ENCODE measurements around the gene CEP162. TPM values are rescaled to one million over a fixed set of nuclear protein-coding genes. Genes with fewer than 3 reads are reported as not detected.
"Not testable (repeated sequence)": the region's sequence is repeated elsewhere in the genome, so short reads cannot be mapped to it uniquely, and the experiment has no call there.

Gene CEP162
- total and polyA plus RNA-seq, 2 donors, result 13.1 to 15.7 TPM

- no peaks in the 10 kb centered on the region for H3K9me3 ChIP-seq (ENCODE audit: control insufficient read depth in 2 of 2, insufficient read depth in 1 of 2, low read length in 1 of 2)
- peak in 2 of 9 donors; percentile 6 to 24 for DNase-seq (ENCODE audit: low read depth in 6 of 9, low spot score in 9 of 9)
- no peaks in the 10 kb centered on the region for H3K4me1 ChIP-seq (ENCODE audit: control insufficient read depth in 2 of 2, insufficient read depth in 2 of 2, low read length in 2 of 2)
- no peaks in the 10 kb centered on the region for H3K27me3 ChIP-seq (ENCODE audit: control insufficient read depth in 2 of 2, insufficient read depth in 1 of 2, low read length in 1 of 2)
- no peaks in the 10 kb centered on the region for H3K36me3 ChIP-seq (ENCODE audit: control insufficient read depth in 2 of 2, insufficient read depth in 2 of 2, low read length in 1 of 2)
- no peak overlapping the region for H3K27ac ChIP-seq (ENCODE audit: low read depth in 1 of 2, low read length in 1 of 2)
- H3K4me3 ChIP-seq (ENCODE audit: low read length in 2 of 2), result no peak overlapping the region
- WGBS, result 83% methylated on average over 4 of the region's 4 CpGs
Observed at GRCh38 chr6:84093441-84094435, 133.7 kb downstream of the CEP162 start.

- DNase-seq (ENCODE audit: low read depth in 6 of 9, low spot score in 9 of 9), result no peak
- WGBS, result 77% methylated on average over 3 of the region's 3 CpGs
- no peak overlapping the region for H3K4me3 ChIP-seq (ENCODE audit: low read length in 2 of 2)
- H3K27me3 ChIP-seq (ENCODE audit: control insufficient read depth in 2 of 2, insufficient read depth in 1 of 2, low read length in 1 of 2), result no peaks in the 10 kb centered on the region
- no peaks in the 10 kb centered on the region for H3K4me1 ChIP-seq (ENCODE audit: control insufficient read depth in 2 of 2, insufficient read depth in 2 of 2, low read length in 2 of 2)
- H3K36me3 ChIP-seq (ENCODE audit: control insufficient read depth in 2 of 2, insufficient read depth in 2 of 2, low read length in 1 of 2), result no peaks in the 10 kb centered on the region
- H3K27ac ChIP-seq (ENCODE audit: low read depth in 1 of 2, low read length in 1 of 2), result no peak overlapping the region
- no peaks in the 10 kb centered on the region for H3K9me3 ChIP-seq (ENCODE audit: control insufficient read depth in 2 of 2, insufficient read depth in 1 of 2, low read length in 1 of 2)
Observed at GRCh38 chr6:84089552-84089951, 137.9 kb downstream of the CEP162 start.

GRCh38 chr6:84089081-84089480 lies 138.4 kb downstream of the CEP162 start:
- DNase-seq (ENCODE audit: low read depth in 6 of 9, low spot score in 9 of 9), result no peak
- Histone ChIP-seq H3K36me3 (ENCODE audit: control insufficient read depth in 2 of 2, insufficient read depth in 2 of 2, low read length in 1 of 2) (no peaks in the 10 kb centered on the region), H3K4me3 (ENCODE audit: low read length in 2 of 2) (no peak overlapping the region), H3K4me1 (ENCODE audit: control insufficient read depth in 2 of 2, insufficient read depth in 2 of 2, low read length in 2 of 2) (no peaks in the 10 kb centered on the region), H3K9me3 (ENCODE audit: control insufficient read depth in 2 of 2, insufficient read depth in 1 of 2, low read length in 1 of 2) (no peaks in the 10 kb centered on the region), H3K27me3 (ENCODE audit: control insufficient read depth in 2 of 2, insufficient read depth in 1 of 2, low read length in 1 of 2) (no peaks in the 10 kb centered on the region), H3K27ac (ENCODE audit: low read depth in 1 of 2, low read length in 1 of 2) (no peak overlapping the region)
- WGBS, result 70% methylated on average over 4 of the region's 4 CpGs

GRCh38 chr6:84086545-84087429 lies 140.7 kb downstream of the CEP162 start:
- H3K27me3 ChIP-seq (ENCODE audit: control insufficient read depth in 2 of 2, insufficient read depth in 1 of 2, low read length in 1 of 2), result no peaks in the 10 kb centered on the region
- H3K4me3 ChIP-seq (ENCODE audit: low read length in 2 of 2), result no peak overlapping the region
- no peaks in the 10 kb centered on the region for H3K9me3 ChIP-seq (ENCODE audit: control insufficient read depth in 2 of 2, insufficient read depth in 1 of 2, low read length in 1 of 2)
- 86% methylated on average over 6 of the region's 6 CpGs for WGBS
- H3K36me3 ChIP-seq (ENCODE audit: control insufficient read depth in 2 of 2, insufficient read depth in 2 of 2, low read length in 1 of 2), result no peaks in the 10 kb centered on the region
- H3K27ac ChIP-seq (ENCODE audit: low read depth in 1 of 2, low read length in 1 of 2), result no peak overlapping the region
- no peak for DNase-seq (ENCODE audit: low read depth in 6 of 9, low spot score in 9 of 9)
- no peaks in the 10 kb centered on the region for H3K4me1 ChIP-seq (ENCODE audit: control insufficient read depth in 2 of 2, insufficient read depth in 2 of 2, low read length in 2 of 2)

DNA sequence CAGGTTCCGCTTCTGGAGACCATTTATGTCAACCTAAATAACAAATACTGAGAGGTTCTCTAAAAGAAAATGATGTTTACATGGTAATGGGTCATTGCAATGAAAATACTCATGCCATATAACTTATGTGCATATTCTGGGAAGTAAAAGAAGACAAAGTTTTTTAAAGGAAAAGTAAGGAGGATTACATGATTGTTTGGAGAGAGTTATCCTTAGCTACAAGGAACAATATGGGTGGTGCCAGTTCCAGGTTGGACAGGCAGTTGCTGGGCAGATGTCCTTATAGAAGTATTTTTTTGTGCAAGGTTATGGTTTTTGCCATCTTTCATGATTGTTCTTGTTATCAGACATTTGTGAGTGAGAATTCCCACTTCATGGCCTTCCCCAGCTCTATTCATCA lies 141.4 kb downstream of the CEP162 start:
- WGBS, result 93% methylated on average over 1 of the region's 1 CpG
- DNase-seq (ENCODE audit: low read depth in 6 of 9, low spot score in 9 of 9), result no peak
- Histone ChIP-seq H3K36me3 (ENCODE audit: control insufficient read depth in 2 of 2, insufficient read depth in 2 of 2, low read length in 1 of 2) (no peaks in the 10 kb centered on the region), H3K27me3 (ENCODE audit: control insufficient read depth in 2 of 2, insufficient read depth in 1 of 2, low read length in 1 of 2) (no peaks in the 10 kb centered on the region), H3K27ac (ENCODE audit: low read depth in 1 of 2, low read length in 1 of 2) (no peak overlapping the region), H3K4me1 (ENCODE audit: control insufficient read depth in 2 of 2, insufficient read depth in 2 of 2, low read length in 2 of 2) (no peaks in the 10 kb centered on the region), H3K4me3 (ENCODE audit: low read length in 2 of 2) (no peak overlapping the region), H3K9me3 (ENCODE audit: control insufficient read depth in 2 of 2, insufficient read depth in 1 of 2, low read length in 1 of 2) (no peaks in the 10 kb centered on the region)

DNA sequence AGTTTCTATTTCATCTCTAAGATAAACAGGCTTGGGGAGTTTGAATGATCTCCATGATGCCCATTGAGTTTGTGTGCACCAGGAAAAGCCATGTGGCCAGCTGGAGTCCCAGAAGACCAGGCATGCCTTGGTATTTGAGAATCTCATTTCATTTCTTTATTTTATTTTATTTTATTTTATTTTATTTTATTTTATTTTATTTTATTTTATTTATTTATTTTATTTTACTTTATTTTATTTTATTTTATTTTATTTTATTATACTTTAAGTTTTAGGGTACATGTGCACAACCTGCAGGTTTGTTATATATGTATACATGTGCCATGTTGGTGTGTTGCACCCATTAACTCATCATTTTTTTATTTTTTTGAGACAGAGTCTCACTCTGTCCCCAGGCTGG lies 142.7 kb downstream of the CEP162 start:
- H3K27me3 ChIP-seq (ENCODE audit: control insufficient read depth in 2 of 2, insufficient read depth in 1 of 2, low read length in 1 of 2), result not testable (repeated sequence)

GRCh38 chr6:84082689-84083265 lies 144.7 kb downstream of the CEP162 start:
- no peak for DNase-seq (ENCODE audit: low read depth in 6 of 9, low spot score in 9 of 9)
- H3K9me3 ChIP-seq (ENCODE audit: control insufficient read depth in 2 of 2, insufficient read depth in 1 of 2, low read length in 1 of 2), result no peaks in the 10 kb centered on the region
- H3K4me1 ChIP-seq (ENCODE audit: control insufficient read depth in 2 of 2, insufficient read depth in 2 of 2, low read length in 2 of 2), result no peaks in the 10 kb centered on the region
- 89% methylated on average over 11 of the region's 11 CpGs for WGBS
- H3K36me3 ChIP-seq (ENCODE audit: control insufficient read depth in 2 of 2, insufficient read depth in 2 of 2, low read length in 1 of 2), result no peaks in the 10 kb centered on the region
- no peak overlapping the region for H3K4me3 ChIP-seq (ENCODE audit: low read length in 2 of 2)
- H3K27ac ChIP-seq (ENCODE audit: low read depth in 1 of 2, low read length in 1 of 2), result no peak overlapping the region
- H3K27me3 ChIP-seq (ENCODE audit: control insufficient read depth in 2 of 2, insufficient read depth in 1 of 2, low read length in 1 of 2), result no peaks in the 10 kb centered on the region

More for the DNA sequence above, 142.7 kb downstream of the CEP162 start:
- H3K4me1 ChIP-seq (ENCODE audit: control insufficient read depth in 2 of 2, insufficient read depth in 2 of 2, low read length in 2 of 2); H3K27ac ChIP-seq (ENCODE audit: low read depth in 1 of 2, low read length in 1 of 2); H3K4me3 ChIP-seq (ENCODE audit: low read length in 2 of 2); H3K9me3 ChIP-seq (ENCODE audit: control insufficient read depth in 2 of 2, insufficient read depth in 1 of 2, low read length in 1 of 2); H3K36me3 ChIP-seq (ENCODE audit: control insufficient read depth in 2 of 2, insufficient read depth in 2 of 2, low read length in 1 of 2); DNase-seq (ENCODE audit: low read depth in 6 of 9, low spot score in 9 of 9): not testable (repeated sequence)

GRCh38 chr6:84081222-84081621 lies 146.2 kb downstream of the CEP162 start:
- Histone ChIP-seq H3K4me1 (ENCODE audit: control insufficient read depth in 2 of 2, insufficient read depth in 2 of 2, low read length in 2 of 2) (no peaks in the 10 kb centered on the region), H3K9me3 (ENCODE audit: control insufficient read depth in 2 of 2, insufficient read depth in 1 of 2, low read length in 1 of 2) (no peaks in the 10 kb centered on the region), H3K27ac (ENCODE audit: low read depth in 1 of 2, low read length in 1 of 2) (no peak overlapping the region), H3K36me3 (ENCODE audit: control insufficient read depth in 2 of 2, insufficient read depth in 2 of 2, low read length in 1 of 2) (no peaks in the 10 kb centered on the region), H3K27me3 (ENCODE audit: control insufficient read depth in 2 of 2, insufficient read depth in 1 of 2, low read length in 1 of 2) (no peaks in the 10 kb centered on the region), H3K4me3 (ENCODE audit: low read length in 2 of 2) (no peak overlapping the region)
- DNase-seq (ENCODE audit: low read depth in 6 of 9, low spot score in 9 of 9), result no peak
- 90% methylated on average over 2 of the region's 2 CpGs for WGBS

DNA sequence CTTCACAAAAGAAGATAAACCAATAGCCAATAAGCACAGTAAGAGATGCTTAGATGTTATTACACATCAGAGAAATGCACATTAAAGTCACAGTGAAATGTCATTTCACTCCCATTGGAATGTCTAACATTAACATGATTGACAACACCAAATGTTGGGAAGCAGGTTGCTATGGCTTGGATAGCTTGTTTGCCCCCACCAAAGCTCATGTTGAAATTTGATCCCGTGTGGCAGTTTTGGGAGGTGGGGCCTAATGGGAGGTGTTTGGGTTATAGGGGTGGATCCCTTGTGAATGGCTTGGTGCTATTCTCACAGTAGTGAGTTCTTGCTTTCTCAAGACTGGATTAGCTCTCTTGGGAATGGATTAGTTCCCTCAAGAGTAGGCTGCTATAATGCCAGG lies 149.1 kb downstream of the CEP162 start:
- no peak overlapping the region for H3K4me3 ChIP-seq (ENCODE audit: low read length in 2 of 2)
- H3K36me3 ChIP-seq (ENCODE audit: control insufficient read depth in 2 of 2, insufficient read depth in 2 of 2, low read length in 1 of 2), result no peaks in the 10 kb centered on the region
- H3K27me3 ChIP-seq (ENCODE audit: control insufficient read depth in 2 of 2, insufficient read depth in 1 of 2, low read length in 1 of 2), result no peaks in the 10 kb centered on the region
- 63% methylated on average over 1 of the region's 1 CpG for WGBS
- DNase-seq (ENCODE audit: low read depth in 6 of 9, low spot score in 9 of 9), result no peak
- H3K9me3 ChIP-seq (ENCODE audit: control insufficient read depth in 2 of 2, insufficient read depth in 1 of 2, low read length in 1 of 2), result no peaks in the 10 kb centered on the region
- H3K27ac ChIP-seq (ENCODE audit: low read depth in 1 of 2, low read length in 1 of 2), result no peak overlapping the region
- no peaks in the 10 kb centered on the region for H3K4me1 ChIP-seq (ENCODE audit: control insufficient read depth in 2 of 2, insufficient read depth in 2 of 2, low read length in 2 of 2)
